Keratinocyte (primary cell): ENCODE results near the gene INTS14. TPM values are rescaled to one million over a fixed set of nuclear protein-coding genes. Genes with fewer than 3 reads are reported as not detected.

ENCODE experiments used
- DNase-seq: peaks from one replicate; pipeline ENCODE4 v3.0.0-alpha.2; 2011; ENCODE audit warnings: low read depth, missing footprints, low spot score
- FAIRE-seq: peaks from 2 replicates; lab custom pipeline; 2011; peaks lifted over from hg19 to GRCh38; lab: Jason Lieb, UNC
- H2AFZ ChIP-seq: 2 replicates; pipeline ENCODE4 v1.6.0; 2012; ENCODE audit warnings: low read length, control low read depth, inconsistent platforms; ENCODE audit not compliant: control insufficient read depth
- H3K27ac ChIP-seq: 2 replicates; pipeline ENCODE4 v1.5.1; 2011; ENCODE audit warnings: low read length; ENCODE audit not compliant: control insufficient read depth, insufficient read depth
- H3K27me3 ChIP-seq: 3 replicates; pipeline ENCODE4 v1.6.0; 2011; ENCODE audit warnings: low read length; ENCODE audit not compliant: control insufficient read depth, insufficient read depth; ENCODE audit errors: extremely low read depth
- H3K36me3 ChIP-seq, 2 experiments: 2 replicates in 1 of 2; 3 replicates in 1 of 2; pipeline ENCODE4 v1.5.1; 2011; ENCODE audit warnings: low read length in 2 of 2, mild to moderate bottlenecking in 1 of 2; ENCODE audit not compliant: control insufficient read depth in 2 of 2, insufficient read depth in 2 of 2; ENCODE audit errors: extremely low read depth in 1 of 2
- H3K4me1 ChIP-seq: 3 replicates; pipeline ENCODE4 v1.5.1; 2011; ENCODE audit warnings: low read length; ENCODE audit not compliant: control insufficient read depth, insufficient read depth; ENCODE audit errors: extremely low read depth
- H3K4me2 ChIP-seq: 3 replicates; pipeline ENCODE4 v1.6.0; 2011; ENCODE audit warnings: low read depth, low read length; ENCODE audit not compliant: control insufficient read depth, insufficient read depth; ENCODE audit errors: extremely low read depth
- H3K4me3 ChIP-seq, 3 experiments: fragments of 200-600 bp in 1 of 3; sonication (generic) in 1 of 3; 2 replicates in 2 of 3; 3 replicates in 1 of 3; pipeline ENCODE4 v1.5.1; 2011 to 2016; ENCODE audit warnings: low read length in 3 of 3, mild to moderate bottlenecking in 3 of 3, control low read depth in 2 of 3, inconsistent platforms in 1 of 3, low read depth in 1 of 3, mixed read lengths in 1 of 3, mixed run types in 1 of 3, moderate library complexity in 1 of 3; ENCODE audit not compliant: control insufficient read depth in 2 of 3, insufficient read depth in 2 of 3; ENCODE audit errors: extremely low read depth in 1 of 3
- H3K79me2 ChIP-seq: 2 replicates; pipeline ENCODE4 v1.6.0; 2012; ENCODE audit warnings: low read length; ENCODE audit not compliant: control insufficient read depth, insufficient read depth
- H3K9ac ChIP-seq: 3 replicates; pipeline ENCODE4 v1.6.0; 2011; ENCODE audit warnings: low read length; ENCODE audit not compliant: control insufficient read depth, insufficient read depth; ENCODE audit errors: extremely low read depth
- H3K9me1 ChIP-seq: 3 replicates; pipeline ENCODE4 v1.6.0; 2011; ENCODE audit warnings: low read length; ENCODE audit not compliant: control insufficient read depth, insufficient read depth; ENCODE audit errors: extremely low read depth
- H3K9me3 ChIP-seq: 2 replicates; pipeline ENCODE4 v1.5.1; 2012; ENCODE audit warnings: low read depth, low read length; ENCODE audit not compliant: control insufficient read depth
- H4K20me1 ChIP-seq: 3 replicates; pipeline ENCODE4 v1.6.0; 2011; ENCODE audit warnings: low read length; ENCODE audit not compliant: control insufficient read depth, insufficient read depth; ENCODE audit errors: extremely low read depth
- EZH2 ChIP-seq: IDR thresholded peaks from one replicate; pipeline ENCODE4 v1.6.1; 2012; ENCODE audit warnings: inconsistent platforms, mild to moderate bottlenecking, low read length, moderate library complexity
- dilution Hi-C: fragments of 300-500 bp; cut with MboI; formaldehyde crosslinking; loops from one replicate; pipeline ENCODE4 v1.7.0; 2020; ENCODE audit warnings: low sequenced_read_pairs; ENCODE audit not compliant: extremely low pct_ligation_motif_present
- polyA plus RNA-seq, 5 experiments: library from polyadenylated mRNA; depleted of rRNA in 3 of 5; stranded (reverse) in 3 of 5; stranded (forward) in 1 of 5; unstranded in 1 of 5; fragments of >200 nt; gene quantifications; 1 replicate in 1 of 5; 2 replicates in 3 of 5; 3 replicates in 1 of 5; pipeline versions ENCODE4 v1.2.1 to v1.2.3, GENCODE V29; 2011 to 2012; ENCODE audit warnings: missing spikeins in 2 of 5, low read depth in 1 of 5, low replicate concordance in 1 of 5
- TF ChIP-seq, protein P1 (sequence below), 3 experiments: IDR thresholded peaks in 1 of 3; conservative IDR thresholded peaks in 1 of 3; optimal IDR thresholded peaks in 1 of 3; 2 replicates in 2 of 3; 3 replicates in 1 of 3; pipeline versions ENCODE3 to v1.5.1; 2011; ENCODE audit warnings: low read length in 3 of 3, mild to moderate bottlenecking in 3 of 3, moderate library complexity in 2 of 3, control low read depth in 1 of 3, inconsistent platforms in 1 of 3; ENCODE audit not compliant: insufficient read depth in 2 of 3; ENCODE audit errors: extremely low read depth in 1 of 3

The INTS14 gene
- polyA plus RNA-seq, 1 donor (not counting 4 experiments of a cell fraction or from before 2014, with no cell fraction given), result 51.0 TPM

- H3K27ac ChIP-seq, result no peak within 1 kb of the TSS
- no peaks in the 10 kb centered on the region for H3K9me3 ChIP-seq
- H2AFZ ChIP-seq, result no peak within 1 kb of the TSS
- H4K20me1 ChIP-seq, result no peaks in the 10 kb centered on the region
- H3K36me3 ChIP-seq, result peaks cover 4% of the 10 kb centered on the region in 2 experiments
- no peak within 1 kb of the TSS for H3K4me2 ChIP-seq
- TF ChIP-seq, protein P1, sequence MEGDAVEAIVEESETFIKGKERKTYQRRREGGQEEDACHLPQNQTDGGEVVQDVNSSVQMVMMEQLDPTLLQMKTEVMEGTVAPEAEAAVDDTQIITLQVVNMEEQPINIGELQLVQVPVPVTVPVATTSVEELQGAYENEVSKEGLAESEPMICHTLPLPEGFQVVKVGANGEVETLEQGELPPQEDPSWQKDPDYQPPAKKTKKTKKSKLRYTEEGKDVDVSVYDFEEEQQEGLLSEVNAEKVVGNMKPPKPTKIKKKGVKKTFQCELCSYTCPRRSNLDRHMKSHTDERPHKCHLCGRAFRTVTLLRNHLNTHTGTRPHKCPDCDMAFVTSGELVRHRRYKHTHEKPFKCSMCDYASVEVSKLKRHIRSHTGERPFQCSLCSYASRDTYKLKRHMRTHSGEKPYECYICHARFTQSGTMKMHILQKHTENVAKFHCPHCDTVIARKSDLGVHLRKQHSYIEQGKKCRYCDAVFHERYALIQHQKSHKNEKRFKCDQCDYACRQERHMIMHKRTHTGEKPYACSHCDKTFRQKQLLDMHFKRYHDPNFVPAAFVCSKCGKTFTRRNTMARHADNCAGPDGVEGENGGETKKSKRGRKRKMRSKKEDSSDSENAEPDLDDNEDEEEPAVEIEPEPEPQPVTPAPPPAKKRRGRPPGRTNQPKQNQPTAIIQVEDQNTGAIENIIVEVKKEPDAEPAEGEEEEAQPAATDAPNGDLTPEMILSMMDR (optimal IDR thresholded peaks at IDR 0.05 in 1 of 3, IDR thresholded peaks at IDR 0.05 in 1 of 3, conservative IDR thresholded peaks at IDR 0.05 in 1 of 3; ENCODE audit: extremely low read depth in 1 of 3, insufficient read depth in 2 of 3, low read length in 3 of 3), result no peak
- no peak for TF ChIP-seq EZH2
- no peaks in the 10 kb centered on the region for H3K27me3 ChIP-seq
- DNase-seq (no peak), FAIRE-seq (no peak)
- no peaks in the 10 kb centered on the region for H3K4me1 ChIP-seq
- no peak within 1 kb of the TSS for H3K4me3 ChIP-seq
- H3K9me1 ChIP-seq, result no peaks in the 10 kb centered on the region
- no peaks in the 10 kb centered on the region for H3K79me2 ChIP-seq
- H3K9ac ChIP-seq, result no peak within 1 kb of the TSS
- dilution Hi-C loops, result no loop called here
Measured at GRCh38 chr15:65621638-65622037, 10.7 kb upstream of the INTS14 start, which contains the start of gene SLC24A1. TSS of gene SLC24A1 (plus strand) at chr15:65621938. CDS start at chr15:65624081, 2,143 bp downstream.

GRCh38 chr15:65620833-65621232 lies 9.9 kb upstream of the INTS14 start:
- DNase-seq (no peak), FAIRE-seq (no peak)
- dilution Hi-C loops, result no loop called here
- H3K27ac ChIP-seq, result no peak overlapping the region
- no peak overlapping the region for H3K9ac ChIP-seq
- no peaks in the 10 kb centered on the region for H3K4me1 ChIP-seq
- H2AFZ ChIP-seq, result no peak overlapping the region
- H3K9me1 ChIP-seq, result no peaks in the 10 kb centered on the region
- no peaks in the 10 kb centered on the region for H4K20me1 ChIP-seq
- H3K27me3 ChIP-seq, result no peaks in the 10 kb centered on the region
- no peak overlapping the region for H3K4me3 ChIP-seq
- H3K36me3 ChIP-seq, result peaks cover 4% of the 10 kb centered on the region in 2 experiments
- H3K4me2 ChIP-seq, result no peak overlapping the region
- no peaks in the 10 kb centered on the region for H3K79me2 ChIP-seq
- no peaks in the 10 kb centered on the region for H3K9me3 ChIP-seq
- TF ChIP-seq EZH2, result no peak
- TF ChIP-seq, protein P1 (optimal IDR thresholded peaks at IDR 0.05 in 1 of 3, IDR thresholded peaks at IDR 0.05 in 1 of 3, conservative IDR thresholded peaks at IDR 0.05 in 1 of 3; ENCODE audit: extremely low read depth in 1 of 3, insufficient read depth in 2 of 3, low read length in 3 of 3), result no peak
